GM12864 (cell line): Measurements from ENCODE around the gene RUNX2.

ENCODE experiments used
- DNase-seq: peaks from one replicate; pipeline ENCODE4 v3.0.0-alpha.2; 2011; ENCODE audit warnings: low read depth
- H3K4me3 ChIP-seq: 2 replicates; pipeline ENCODE4 v1.5.1; 2011; ENCODE audit warnings: mild to moderate bottlenecking, low read depth, low read length, control low read depth
- TF ChIP-seq, protein P1 (sequence below): IDR thresholded peaks from 2 replicates; pipeline ENCODE4 v1.5.1; 2011; ENCODE audit warnings: low read depth, mild to moderate bottlenecking, moderate library complexity, low read length, control low read depth, inconsistent platforms; ENCODE audit errors: missing control alignments

Gene RUNX2

DNA sequence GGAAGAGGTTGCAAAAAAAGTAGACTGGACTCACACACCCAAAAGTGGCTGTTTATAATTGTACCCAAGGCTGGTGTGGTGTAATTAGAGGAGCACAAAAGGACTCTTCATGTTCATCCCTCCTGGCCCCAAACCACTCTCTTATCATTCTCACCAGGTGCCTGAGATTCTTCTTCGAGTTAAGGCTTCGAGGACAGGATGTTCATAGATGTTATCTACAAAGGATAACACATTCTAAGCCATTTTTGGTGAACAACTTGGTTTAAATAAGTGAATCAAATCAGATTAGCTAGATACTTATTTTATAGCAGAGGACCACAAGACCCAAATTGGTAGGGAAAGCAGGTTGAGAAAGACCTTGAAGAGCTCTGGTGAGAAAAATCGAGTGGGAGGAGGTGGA, 122.7 kb downstream of the RUNX2 start:
- TF ChIP-seq, protein P1, sequence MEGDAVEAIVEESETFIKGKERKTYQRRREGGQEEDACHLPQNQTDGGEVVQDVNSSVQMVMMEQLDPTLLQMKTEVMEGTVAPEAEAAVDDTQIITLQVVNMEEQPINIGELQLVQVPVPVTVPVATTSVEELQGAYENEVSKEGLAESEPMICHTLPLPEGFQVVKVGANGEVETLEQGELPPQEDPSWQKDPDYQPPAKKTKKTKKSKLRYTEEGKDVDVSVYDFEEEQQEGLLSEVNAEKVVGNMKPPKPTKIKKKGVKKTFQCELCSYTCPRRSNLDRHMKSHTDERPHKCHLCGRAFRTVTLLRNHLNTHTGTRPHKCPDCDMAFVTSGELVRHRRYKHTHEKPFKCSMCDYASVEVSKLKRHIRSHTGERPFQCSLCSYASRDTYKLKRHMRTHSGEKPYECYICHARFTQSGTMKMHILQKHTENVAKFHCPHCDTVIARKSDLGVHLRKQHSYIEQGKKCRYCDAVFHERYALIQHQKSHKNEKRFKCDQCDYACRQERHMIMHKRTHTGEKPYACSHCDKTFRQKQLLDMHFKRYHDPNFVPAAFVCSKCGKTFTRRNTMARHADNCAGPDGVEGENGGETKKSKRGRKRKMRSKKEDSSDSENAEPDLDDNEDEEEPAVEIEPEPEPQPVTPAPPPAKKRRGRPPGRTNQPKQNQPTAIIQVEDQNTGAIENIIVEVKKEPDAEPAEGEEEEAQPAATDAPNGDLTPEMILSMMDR = no peak
- no peak for DNase-seq
- no peak overlapping the region for H3K4me3 ChIP-seq

DNA sequence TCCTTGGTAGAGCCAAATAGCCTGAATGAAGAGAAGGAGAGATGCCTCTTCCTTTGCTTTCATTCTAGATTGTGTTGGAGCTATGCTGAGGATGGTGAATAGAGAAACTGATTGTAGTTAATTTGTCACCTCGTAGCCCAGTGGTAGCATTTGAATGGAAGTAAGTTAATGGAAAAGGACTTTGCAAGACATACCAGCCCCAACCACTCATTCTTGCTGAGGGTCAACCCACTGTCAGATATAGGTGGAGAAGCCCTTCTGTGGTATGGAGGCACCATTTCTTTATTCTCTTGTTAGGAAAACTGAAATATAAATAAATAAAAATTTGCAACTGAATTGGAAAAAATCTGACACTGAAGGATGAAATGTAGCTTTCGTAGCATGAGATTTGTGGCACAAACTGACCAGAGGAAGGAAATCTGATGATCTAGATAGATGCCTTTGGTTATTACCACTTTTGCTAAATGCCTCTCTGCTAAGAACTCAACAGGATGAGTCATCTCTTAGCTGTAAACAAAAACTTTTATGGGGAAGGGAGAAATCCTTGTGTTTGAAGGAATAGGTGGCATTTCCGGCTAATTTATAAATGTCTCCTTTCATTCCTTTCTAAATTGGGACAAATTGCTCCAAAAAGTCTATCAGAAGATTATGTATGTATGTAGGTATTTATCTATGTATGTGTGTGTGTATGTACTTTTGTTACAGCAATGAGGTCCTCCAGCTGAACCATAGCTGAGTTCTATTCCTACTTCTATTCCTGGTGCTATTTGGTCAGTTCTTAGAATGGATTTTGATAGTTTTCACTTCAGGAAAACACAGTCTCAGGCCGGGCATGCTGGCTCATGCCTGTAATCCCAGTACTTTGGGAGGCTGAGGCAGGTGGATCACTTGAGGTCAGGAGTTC, 126.1 kb downstream of the RUNX2 start:
- TF ChIP-seq, protein P1 = no peak
- no peak for DNase-seq
- no peak overlapping the region for H3K4me3 ChIP-seq

DNA sequence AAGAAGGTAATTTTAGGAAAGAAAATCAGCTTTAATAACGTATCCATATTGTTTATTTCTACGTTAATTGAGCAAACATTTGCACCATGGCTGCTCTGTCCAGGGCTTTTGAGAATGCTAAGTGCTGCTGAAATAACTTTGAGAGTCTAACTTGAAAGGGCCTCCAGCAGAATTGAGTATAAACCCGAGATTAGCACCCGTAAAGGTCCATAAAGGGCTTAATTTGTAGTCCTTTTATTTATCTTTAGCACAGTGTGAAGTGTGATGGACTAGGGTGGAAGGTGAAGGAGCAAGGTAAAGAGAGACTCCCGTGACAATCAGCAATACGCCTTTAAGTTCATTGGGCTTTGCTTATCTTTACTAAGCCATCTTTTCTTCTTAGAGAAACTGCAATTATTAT, 127.3 kb downstream of the RUNX2 start:
- DNase-seq = no peak
- TF ChIP-seq, protein P1 = no peak
- H3K4me3 ChIP-seq = no peak overlapping the region

DNA sequence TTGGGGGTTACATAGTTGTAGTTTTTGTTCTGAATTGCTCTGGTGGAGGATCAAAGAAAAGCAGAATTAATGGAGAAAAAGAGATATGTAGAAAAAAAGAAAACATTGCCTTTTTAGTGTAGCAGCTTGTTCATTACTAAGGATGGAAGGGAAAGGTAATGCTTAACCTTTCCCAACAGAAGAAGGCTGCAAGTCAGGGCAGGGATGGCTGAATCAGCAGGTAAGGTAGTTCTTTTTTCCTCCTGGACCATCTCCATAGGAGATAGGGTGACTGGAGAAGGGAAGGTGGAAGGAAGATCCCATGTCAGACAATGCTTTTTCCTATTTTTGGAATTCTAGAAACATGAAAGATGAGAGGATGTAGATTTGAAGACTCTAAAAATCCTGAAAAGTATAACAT, 129.0 kb downstream of the RUNX2 start:
- no peak overlapping the region for H3K4me3 ChIP-seq
- TF ChIP-seq, protein P1 = no peak

DNA sequence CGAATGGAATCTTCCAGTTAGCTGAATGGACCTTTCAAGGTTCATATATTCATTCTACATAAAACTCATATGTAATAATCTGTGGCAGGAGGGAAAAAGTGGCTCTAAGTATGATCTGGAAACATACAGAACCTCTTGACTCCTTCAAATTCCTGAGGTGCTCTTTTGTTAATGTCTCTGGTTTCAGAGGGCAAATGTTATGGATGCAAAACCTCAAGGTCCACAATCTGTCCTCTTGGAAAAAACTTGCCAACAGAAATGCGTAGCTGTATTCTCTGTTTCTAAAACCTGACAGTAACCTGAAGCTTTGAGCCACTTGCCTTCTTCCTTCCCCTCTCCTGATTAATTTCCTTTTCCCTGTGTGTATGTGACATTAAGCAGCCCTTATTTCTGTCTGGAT, 130.5 kb downstream of the RUNX2 start:
- TF ChIP-seq, protein P1 = no peak
- H3K4me3 ChIP-seq = no peak overlapping the region
- DNase-seq = no peak

More for the DNA sequence above, 129.0 kb downstream of the RUNX2 start:
- DNase-seq = no peak

DNA sequence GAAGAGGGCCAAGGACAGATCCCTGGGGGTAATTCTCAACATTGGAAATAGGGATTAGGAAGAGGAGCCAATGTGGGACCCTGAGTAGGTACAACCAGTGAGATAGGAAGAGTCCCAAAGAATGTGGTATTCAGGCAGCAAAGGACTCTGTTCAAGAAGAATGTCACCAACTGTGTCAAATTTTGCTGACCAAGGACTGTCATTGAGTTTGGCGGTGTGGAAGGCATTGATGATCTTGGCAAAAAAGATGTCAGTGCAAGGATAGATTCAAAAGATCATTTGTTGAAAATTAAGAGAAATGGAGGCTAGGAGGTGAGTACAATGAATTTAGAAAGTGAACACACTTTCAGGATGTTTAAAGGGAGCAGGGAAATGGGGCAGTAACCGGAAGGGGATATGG, 132.0 kb downstream of the RUNX2 start:
- no peak for DNase-seq
- H3K4me3 ChIP-seq = no peak overlapping the region
- TF ChIP-seq, protein P1 = no peak

DNA sequence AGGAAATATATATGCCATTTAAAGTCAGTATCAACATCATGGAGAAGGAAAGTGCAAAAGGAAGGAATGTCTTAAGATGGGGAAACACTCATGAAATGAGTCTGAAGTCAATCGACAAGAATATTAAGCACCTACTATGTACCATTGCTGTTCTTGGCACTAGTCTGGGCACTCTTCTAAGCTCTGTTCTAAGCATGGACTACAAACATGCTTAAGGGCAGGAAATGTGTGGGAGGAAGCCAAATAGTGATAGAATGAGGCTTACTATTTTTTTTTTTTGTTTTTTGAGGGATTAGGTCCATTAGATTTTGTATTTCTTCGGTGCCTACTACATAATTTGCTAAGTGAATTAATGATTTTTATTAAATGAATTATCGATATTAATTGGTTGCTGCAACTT, 133.4 kb downstream of the RUNX2 start:
- no peak for DNase-seq
- TF ChIP-seq, protein P1 = no peak

More for the DNA sequence above, 133.4 kb downstream of the RUNX2 start:
- H3K4me3 ChIP-seq = no peak overlapping the region
